HEK293 (cell line): Measurements from ENCODE around the gene RXYLT1.

Source experiments
- CTCF ChIA-PET: fragments of 350-600 bp; formaldehyde crosslinking; extraction: SDS; loops from one replicate; lab custom pipeline; 2021; ENCODE audit warnings: antibody characterized with exemption; lab: Yijun Ruan, JAX
- POLR2A ChIA-PET: fragments of 300-600 bp; formaldehyde crosslinking; extraction: SDS; loops from one replicate; lab custom pipeline; 2020; ENCODE audit warnings: antibody characterized with exemption, inconsistent platforms; lab: Yijun Ruan, JAX
- H3K27ac ChIP-seq: fragments of 200-500 bp; sonication (Bioruptor generic); 2 replicates; pipeline ENCODE4 v1.5.1; 2014; ENCODE audit warnings: low read depth, low read length, control low read depth, inconsistent platforms; ENCODE audit errors: extremely low read depth
- H3K36me3 ChIP-seq, 2 experiments: fragments of 200-500 bp in 1 of 2; sonication (Bioruptor generic) in 1 of 2; 1 replicate in 1 of 2; 2 replicates in 1 of 2; pipeline ENCODE4 v1.5.1; 2014 to 2017; ENCODE audit warnings: inconsistent platforms in 2 of 2, low read length in 2 of 2; ENCODE audit not compliant: control insufficient read depth in 2 of 2, insufficient read depth in 1 of 2
- H3K4me1 ChIP-seq: fragments of 200-500 bp; sonication (Bioruptor generic); 2 replicates; pipeline ENCODE4 v1.5.1; 2014; ENCODE audit warnings: mild to moderate bottlenecking, low read length, inconsistent platforms; ENCODE audit not compliant: control insufficient read depth, insufficient read depth
- H3K4me3 ChIP-seq: 2 replicates; pipeline ENCODE4 v1.5.1; 2011; ENCODE audit warnings: low read depth, mild to moderate bottlenecking, control low read depth, low read length, moderate library complexity
- H3K9me3 ChIP-seq: fragments of 200-500 bp; sonication (Bioruptor generic); 2 replicates; pipeline ENCODE4 v1.5.1; 2014; ENCODE audit warnings: low read depth, low read length, inconsistent platforms; ENCODE audit not compliant: control insufficient read depth, insufficient read depth
- BCL11A ChIP-seq: fragments of 450-650 bp; formaldehyde crosslinking; IDR thresholded peaks from 2 replicates; pipeline ENCODE4 v1.5.1; 2016; ENCODE audit warnings: low read depth, missing biosample characterization, missing genetic modification characterization
- OSR2 ChIP-seq: fragments of 450-650 bp; formaldehyde crosslinking; IDR thresholded peaks from 2 replicates; pipeline ENCODE4 v1.5.1; 2016; ENCODE audit warnings: missing biosample characterization, missing genetic modification characterization
- REST ChIP-seq: fragments of 450-650 bp; formaldehyde crosslinking; IDR thresholded peaks from 2 replicates; pipeline ENCODE4 v1.5.1; 2016; ENCODE audit warnings: missing biosample characterization, missing genetic modification characterization
- ZBTB17 ChIP-seq: fragments of 450-650 bp; formaldehyde crosslinking; IDR thresholded peaks from 2 replicates; pipeline ENCODE4 v1.5.1; 2016; ENCODE audit warnings: missing biosample characterization, missing genetic modification characterization
- ZBTB26 ChIP-seq: fragments of 450-650 bp; formaldehyde crosslinking; optimal IDR thresholded peaks from 2 replicates; pipeline ENCODE3; 2016; ENCODE audit warnings: missing biosample characterization, mild to moderate bottlenecking, missing genetic modification characterization
- ZNF148 ChIP-seq: fragments of 450-650 bp; formaldehyde crosslinking; IDR thresholded peaks from 2 replicates; pipeline ENCODE4 v1.5.0; 2017; ENCODE audit warnings: missing biosample characterization, missing genetic modification characterization, borderline replicate concordance
- ZNF24 ChIP-seq: fragments of 450-650 bp; formaldehyde crosslinking; IDR thresholded peaks from 2 replicates; pipeline ENCODE4 v1.5.1; 2016; ENCODE audit warnings: missing biosample characterization, missing genetic modification characterization
- ZNF362 ChIP-seq: fragments of 450-650 bp; formaldehyde crosslinking; IDR thresholded peaks from 2 replicates; pipeline ENCODE4 v1.5.1; 2016; ENCODE audit warnings: missing biosample characterization, missing genetic modification characterization
- ZNF423 ChIP-seq: fragments of 450-650 bp; formaldehyde crosslinking; IDR thresholded peaks from 2 replicates; pipeline ENCODE4 v1.5.1; 2016; ENCODE audit warnings: missing biosample characterization, missing genetic modification characterization
- ZNF521 ChIP-seq: fragments of 450-650 bp; formaldehyde crosslinking; IDR thresholded peaks from 2 replicates; pipeline ENCODE4 v1.5.1; 2017; ENCODE audit warnings: missing biosample characterization, mild to moderate bottlenecking, missing genetic modification characterization
- ZNF670 ChIP-seq: fragments of 450-650 bp; formaldehyde crosslinking; IDR thresholded peaks from 2 replicates; pipeline ENCODE4 v1.5.1; 2016; ENCODE audit warnings: missing biosample characterization, missing genetic modification characterization, low read depth
- ZNF701 ChIP-seq: fragments of 450-650 bp; formaldehyde crosslinking; IDR thresholded peaks from 2 replicates; pipeline ENCODE4 v1.5.1; 2016; ENCODE audit warnings: missing biosample characterization, missing genetic modification characterization
- ZSCAN18 ChIP-seq: fragments of 450-650 bp; formaldehyde crosslinking; IDR thresholded peaks from 2 replicates; pipeline ENCODE4 v1.5.1; 2016; ENCODE audit warnings: missing biosample characterization, missing genetic modification characterization
- TF ChIP-seq, protein P1 (sequence below): fragments of 450-650 bp; formaldehyde crosslinking; IDR thresholded peaks from 2 replicates; pipeline ENCODE4 v1.5.1; 2016; ENCODE audit warnings: missing biosample characterization, missing genetic modification characterization
- TF ChIP-seq, protein P2 (sequence below): fragments of 450-650 bp; formaldehyde crosslinking; IDR thresholded peaks from 2 replicates; pipeline ENCODE4 v1.5.1; 2017; ENCODE audit warnings: missing biosample characterization, missing genetic modification characterization
- TF ChIP-seq, protein P3 (sequence below): fragments of 450-650 bp; formaldehyde crosslinking; IDR thresholded peaks from 2 replicates; pipeline ENCODE4 v1.5.1; 2017; ENCODE audit warnings: missing biosample characterization, missing genetic modification characterization
- TF ChIP-seq, protein P4 (sequence below): fragments of 450-650 bp; formaldehyde crosslinking; IDR thresholded peaks from 2 replicates; pipeline ENCODE4 v1.5.1; 2016; ENCODE audit warnings: missing biosample characterization, missing genetic modification characterization

Gene RXYLT1

GRCh38 chr12:63848450-63848849, 68.7 kb downstream of the RXYLT1 start:
- no peak overlapping the region for H3K27ac ChIP-seq
- H3K36me3 ChIP-seq, result no peaks in the 10 kb centered on the region
- ChIA-PET CTCF (interaction anchor here (0.7 kb wide), 1 partner anchor 388 kb away, joined by 3 read pairs; no protein-coding TSS in a partner anchor), POLR2A (no interaction called here)
- H3K4me3 ChIP-seq, result no peak overlapping the region
- H3K4me1 ChIP-seq, result 0 out of 2 replicates have a peak, but pooled peaks cover 4% of the 10 kb centered on the region
- H3K9me3 ChIP-seq, result no peaks in the 10 kb centered on the region
- TF ChIP-seq ZNF148 (tag by site-specific recombination) (no peak), ZNF701 (tag by site-specific recombination) (no peak), OSR2 (tag by site-specific recombination) (peak; percentile 69), ZBTB17 (peak; percentile 39; the same call in 1 of the 2 replicates), ZNF423 (no peak), BCL11A (tag by site-specific recombination) (no peak), ZBTB26 (tag by site-specific recombination) (no peak), ZNF521 (tag by site-specific recombination) (no peak), ZSCAN18 (tag by site-specific recombination) (no peak), ZNF670 (tag by site-specific recombination) (no peak), ZNF24 (0 out of 2 replicates have a peak, but pooled peaks have one; percentile 28), REST (no peak), ZNF362 (tag by site-specific recombination) (no peak)
- TF ChIP-seq, protein P1, sequence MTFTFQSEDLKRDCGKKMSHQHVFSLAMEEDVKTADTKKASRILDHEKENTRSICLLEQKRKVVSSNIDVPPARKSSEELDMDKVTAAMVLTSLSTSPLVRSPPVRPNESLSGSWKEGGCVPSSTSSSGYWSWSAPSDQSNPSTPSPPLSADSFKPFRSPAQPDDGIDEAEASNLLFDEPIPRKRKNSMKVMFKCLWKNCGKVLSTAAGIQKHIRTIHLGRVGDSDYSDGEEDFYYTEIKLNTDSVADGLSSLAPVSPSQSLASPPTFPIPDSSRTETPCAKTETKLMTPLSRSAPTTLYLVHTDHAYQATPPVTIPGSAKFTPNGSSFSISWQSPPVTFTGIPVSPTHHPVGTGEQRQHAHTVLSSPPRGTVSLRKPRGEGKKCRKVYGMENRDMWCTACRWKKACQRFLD (tag by site-specific recombination), result no peak
- TF ChIP-seq, protein P2, sequence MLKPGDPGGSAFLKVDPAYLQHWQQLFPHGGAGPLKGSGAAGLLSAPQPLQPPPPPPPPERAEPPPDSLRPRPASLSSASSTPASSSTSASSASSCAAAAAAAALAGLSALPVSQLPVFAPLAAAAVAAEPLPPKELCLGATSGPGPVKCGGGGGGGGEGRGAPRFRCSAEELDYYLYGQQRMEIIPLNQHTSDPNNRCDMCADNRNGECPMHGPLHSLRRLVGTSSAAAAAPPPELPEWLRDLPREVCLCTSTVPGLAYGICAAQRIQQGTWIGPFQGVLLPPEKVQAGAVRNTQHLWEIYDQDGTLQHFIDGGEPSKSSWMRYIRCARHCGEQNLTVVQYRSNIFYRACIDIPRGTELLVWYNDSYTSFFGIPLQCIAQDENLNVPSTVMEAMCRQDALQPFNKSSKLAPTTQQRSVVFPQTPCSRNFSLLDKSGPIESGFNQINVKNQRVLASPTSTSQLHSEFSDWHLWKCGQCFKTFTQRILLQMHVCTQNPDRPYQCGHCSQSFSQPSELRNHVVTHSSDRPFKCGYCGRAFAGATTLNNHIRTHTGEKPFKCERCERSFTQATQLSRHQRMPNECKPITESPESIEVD (tag by site-specific recombination), result peak; percentile 63
- TF ChIP-seq, protein P3, sequence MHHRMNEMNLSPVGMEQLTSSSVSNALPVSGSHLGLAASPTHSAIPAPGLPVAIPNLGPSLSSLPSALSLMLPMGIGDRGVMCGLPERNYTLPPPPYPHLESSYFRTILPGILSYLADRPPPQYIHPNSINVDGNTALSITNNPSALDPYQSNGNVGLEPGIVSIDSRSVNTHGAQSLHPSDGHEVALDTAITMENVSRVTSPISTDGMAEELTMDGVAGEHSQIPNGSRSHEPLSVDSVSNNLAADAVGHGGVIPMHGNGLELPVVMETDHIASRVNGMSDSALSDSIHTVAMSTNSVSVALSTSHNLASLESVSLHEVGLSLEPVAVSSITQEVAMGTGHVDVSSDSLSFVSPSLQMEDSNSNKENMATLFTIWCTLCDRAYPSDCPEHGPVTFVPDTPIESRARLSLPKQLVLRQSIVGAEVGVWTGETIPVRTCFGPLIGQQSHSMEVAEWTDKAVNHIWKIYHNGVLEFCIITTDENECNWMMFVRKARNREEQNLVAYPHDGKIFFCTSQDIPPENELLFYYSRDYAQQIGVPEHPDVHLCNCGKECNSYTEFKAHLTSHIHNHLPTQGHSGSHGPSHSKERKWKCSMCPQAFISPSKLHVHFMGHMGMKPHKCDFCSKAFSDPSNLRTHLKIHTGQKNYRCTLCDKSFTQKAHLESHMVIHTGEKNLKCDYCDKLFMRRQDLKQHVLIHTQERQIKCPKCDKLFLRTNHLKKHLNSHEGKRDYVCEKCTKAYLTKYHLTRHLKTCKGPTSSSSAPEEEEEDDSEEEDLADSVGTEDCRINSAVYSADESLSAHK (tag by site-specific recombination), result no peak
- TF ChIP-seq, protein P4, sequence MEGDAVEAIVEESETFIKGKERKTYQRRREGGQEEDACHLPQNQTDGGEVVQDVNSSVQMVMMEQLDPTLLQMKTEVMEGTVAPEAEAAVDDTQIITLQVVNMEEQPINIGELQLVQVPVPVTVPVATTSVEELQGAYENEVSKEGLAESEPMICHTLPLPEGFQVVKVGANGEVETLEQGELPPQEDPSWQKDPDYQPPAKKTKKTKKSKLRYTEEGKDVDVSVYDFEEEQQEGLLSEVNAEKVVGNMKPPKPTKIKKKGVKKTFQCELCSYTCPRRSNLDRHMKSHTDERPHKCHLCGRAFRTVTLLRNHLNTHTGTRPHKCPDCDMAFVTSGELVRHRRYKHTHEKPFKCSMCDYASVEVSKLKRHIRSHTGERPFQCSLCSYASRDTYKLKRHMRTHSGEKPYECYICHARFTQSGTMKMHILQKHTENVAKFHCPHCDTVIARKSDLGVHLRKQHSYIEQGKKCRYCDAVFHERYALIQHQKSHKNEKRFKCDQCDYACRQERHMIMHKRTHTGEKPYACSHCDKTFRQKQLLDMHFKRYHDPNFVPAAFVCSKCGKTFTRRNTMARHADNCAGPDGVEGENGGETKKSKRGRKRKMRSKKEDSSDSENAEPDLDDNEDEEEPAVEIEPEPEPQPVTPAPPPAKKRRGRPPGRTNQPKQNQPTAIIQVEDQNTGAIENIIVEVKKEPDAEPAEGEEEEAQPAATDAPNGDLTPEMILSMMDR (tag by site-specific recombination), result no peak
